Measurements from ENCODE around the gene PAX7.
"Not testable (repeated sequence)": the region's sequence is repeated elsewhere in the genome, so short reads cannot be mapped to it uniquely, and the experiment has no call there.

Gene PAX7

GRCh38 chr1:18630511-18631495 lies at the start of gene PAX7:
TSS of gene PAX7 (plus strand) at chr1:18630846. CDS start at chr1:18631604, 758 bp downstream.
- no peak for DNase-seq

- DNase-seq = peak; percentile 50
Observed at GRCh38 chr1:18581420-18581880, 49.2 kb upstream of the PAX7 start.

- DNase-seq = no peak
Observed at GRCh38 chr1:18582890-18583289, 47.8 kb upstream of the PAX7 start.

GRCh38 chr1:18583326-18583941 lies 47.2 kb upstream of the PAX7 start:
- DNase-seq = no peak

- DNase-seq = not testable (repeated sequence)
Observed at GRCh38 chr1:18586016-18586415, 44.6 kb upstream of the PAX7 start.

GRCh38 chr1:18588093-18588492 lies 42.6 kb upstream of the PAX7 start:
- DNase-seq = no peak

- peak; percentile 9 for DNase-seq
Observed at GRCh38 chr1:18592368-18592767, 38.3 kb upstream of the PAX7 start.

GRCh38 chr1:18597160-18598042 lies 33.2 kb upstream of the PAX7 start:
- DNase-seq = peak; percentile 45

- DNase-seq = no peak
Observed at GRCh38 chr1:18599086-18599485, 31.6 kb upstream of the PAX7 start.

GRCh38 chr1:18599704-18600103 lies 30.9 kb upstream of the PAX7 start:
- DNase-seq = no peak

- DNase-seq = no peak
Observed at GRCh38 chr1:18602533-18603211, 28.0 kb upstream of the PAX7 start.

GRCh38 chr1:18603212-18603852 lies 27.3 kb upstream of the PAX7 start:
- no peak for DNase-seq

GRCh38 chr1:18606443-18607288 lies 24.0 kb upstream of the PAX7 start:
- no peak for DNase-seq

GRCh38 chr1:18607289-18607760 lies 23.3 kb upstream of the PAX7 start:
- no peak for DNase-seq

GRCh38 chr1:18608534-18608933 lies 22.1 kb upstream of the PAX7 start:
- no peak for DNase-seq

- DNase-seq = no peak
Observed at GRCh38 chr1:18611311-18611710, 19.3 kb upstream of the PAX7 start.

- no peak for DNase-seq
Observed at GRCh38 chr1:18612073-18612472, 18.6 kb upstream of the PAX7 start.

- no peak for DNase-seq
Observed at GRCh38 chr1:18614069-18614735, 16.4 kb upstream of the PAX7 start.

GRCh38 chr1:18618546-18619466 lies 11.8 kb upstream of the PAX7 start:
- DNase-seq = no peak

Data from hematopoietic multipotent progenitor cell treated with erythropoietin and hydrocortisone succinate and interleukin-3 and kit ligand, for 4 days (in vitro differentiated cells).